Kidney (tissue), 14 donors: ENCODE data around the gene SNX13. TPM values are rescaled to one million over a fixed set of nuclear protein-coding genes. Genes with fewer than 3 reads are reported as not detected.

Experiments used
- DNase-seq, 5 donors: peaks; one replicate each; pipeline ENCODE4 v3.0.0-alpha.2; 2013 to 2020
- FAIRE-seq: peaks from 2 replicates; lab custom pipeline; 2012; peaks lifted over from hg19 to GRCh38; lab: Jason Lieb, UNC
- H3K27ac ChIP-seq, 2 donors: one replicate each; pipeline ENCODE4 v1.7.0; 2013; ENCODE audit warnings: low read depth in 2 of 2, low read length in 2 of 2, inconsistent platforms in 1 of 2
- H3K27me3 ChIP-seq: one replicate; pipeline ENCODE4 v1.7.1; 2013; ENCODE audit warnings: low read length, inconsistent platforms; ENCODE audit not compliant: control insufficient read depth, insufficient read depth
- H3K36me3 ChIP-seq, 3 donors: one replicate each; pipeline versions ENCODE4 v1.7.0 to v1.7.1; 2013; ENCODE audit warnings: low read length in 3 of 3, control low read depth in 1 of 3, inconsistent platforms in 1 of 3; ENCODE audit not compliant: insufficient read depth in 3 of 3, control insufficient read depth in 2 of 3
- H3K4me1 ChIP-seq, 3 donors: one replicate each; pipeline versions ENCODE4 v1.7.0 to v1.7.1; 2013; ENCODE audit warnings: low read length in 3 of 3, inconsistent platforms in 1 of 3, low read depth in 1 of 3; ENCODE audit not compliant: control insufficient read depth in 2 of 3, insufficient read depth in 2 of 3
- H3K4me3 ChIP-seq, 3 donors: one replicate each; pipeline versions ENCODE4 v1.7.0 to v1.8.1; 2013; ENCODE audit warnings: low read length in 3 of 3, control low read depth in 1 of 3, inconsistent platforms in 1 of 3
- H3K9ac ChIP-seq, 3 donors: one replicate each; pipeline versions ENCODE4 v1.7.0 to v1.7.1; 2013; ENCODE audit warnings: low read length in 3 of 3, control low read depth in 1 of 3, inconsistent platforms in 1 of 3
- H3K9me3 ChIP-seq, 3 donors: one replicate each; pipeline versions ENCODE4 v1.7.0 to v1.7.1; 2013; ENCODE audit warnings: low read length in 3 of 3, control low read depth in 1 of 3, inconsistent platforms in 1 of 3; ENCODE audit not compliant: control insufficient read depth in 2 of 3, insufficient read depth in 1 of 3
- CTCF ChIP-seq: IDR thresholded peaks from 3 replicates; pipeline ENCODE4 v1.5.1; 2012; ENCODE audit warnings: mild to moderate bottlenecking, moderate library complexity, borderline replicate concordance; ENCODE audit not compliant: insufficient read depth; ENCODE audit errors: extremely low read depth
- intact Hi-C: fragments of 100-400 bp; cut with DNase I; formaldehyde crosslinking; loops from one replicate; pipeline ENCODE4 v1.11.1; 2022
- polyA plus RNA-seq: library from polyadenylated mRNA; stranded (reverse); fragments of 350-450 nt; fragmentation: Illumina TruSeq; extraction: RNeasy Lipid Tissue Mini Kit (QIAGEN cat#74804); gene quantifications from one replicate; pipeline ENCODE4 v1.2.3, GENCODE V29; 2014; ENCODE audit warnings: low read depth, low replicate concordance; ENCODE audit not compliant: insufficient read depth
- total RNA-seq: library from RNA; stranded (reverse); fragmentation: NEBNext Ultra II Directional; extraction: Animal tissue kit (Norgen Biotek cat#: 25700); gene quantifications from one replicate; pipeline ENCODE4 v1.2.1, GENCODE V29; 2021
- donor health status: control.
- donor health status: control.
- donor health status: control.
- donor health status: control.
- donor health status: control.
- donor health status: DM: yes; HTN: yes; CAD: no.
- donor health status: Normal renal cell carcinoma (clear cell type).

Gene SNX13
- total and polyA plus RNA-seq, 2 donors from 2014 or later = 9.9 to 57.0 TPM

- DNase-seq (peak in 2 of 5 donors; percentile 45 to 69), FAIRE-seq (no peak)
These were observed 697 bp upstream of the SNX13 start for GRCh38 chr7:17940951-17941431.

GRCh38 chr7:17939606-17940301 lies 540 bp downstream of the SNX13 start:
- no peaks in the 10 kb centered on the region for H3K9me3 ChIP-seq
- no peaks in the 10 kb centered on the region for H3K27me3 ChIP-seq
- intact Hi-C loops = no loop called here
- peaks cover 0 to 9% (median 5%) of the 10 kb centered on the region in 3 donors for H3K4me1 ChIP-seq
- peak overlapping the region; percentile 94 to 99 (median 97) for H3K4me3 ChIP-seq
- H3K27ac ChIP-seq = peak overlapping the region; percentile 90 to 91
- H3K36me3 ChIP-seq = no peaks in the 10 kb centered on the region
- H3K9ac ChIP-seq = peak overlapping the region; percentile 83 to 96 (median 94)
- TF ChIP-seq CTCF = no peak
- FAIRE-seq (no peak), DNase-seq (peak in 3 of 5 donors; percentile 56 to 82 (median 75))

More at GRCh38 chr7:17940951-17941431, 697 bp upstream of the SNX13 start:
- H3K4me3 ChIP-seq = peak overlapping the region; percentile 74 to 94 (median 92)
- no peaks in the 10 kb centered on the region for H3K9me3 ChIP-seq
- TF ChIP-seq CTCF = no peak
- H3K9ac ChIP-seq = peak overlapping the region; percentile 38 to 83 (median 56)
- no peaks in the 10 kb centered on the region for H3K27me3 ChIP-seq
- H3K4me1 ChIP-seq = peaks cover 0 to 8% (median 5%) of the 10 kb centered on the region in 3 donors
- intact Hi-C loops = no loop called here
- H3K27ac ChIP-seq = peak overlapping the region; percentile 90 to 91
- H3K36me3 ChIP-seq = no peaks in the 10 kb centered on the region

GRCh38 chr7:17939211-17939605 lies 1.1 kb downstream of the SNX13 start:
- Histone ChIP-seq H3K4me1 (peaks cover 0 to 9% (median 5%) of the 10 kb centered on the region in 3 donors), H3K27ac (peak overlapping the region; percentile 20 to 91), H3K27me3 (no peaks in the 10 kb centered on the region), H3K36me3 (no peaks in the 10 kb centered on the region), H3K9ac (peak overlapping the region; percentile 83 to 96 (median 94)), H3K9me3 (no peaks in the 10 kb centered on the region), H3K4me3 (peak overlapping the region; percentile 94 to 99 (median 97))
- FAIRE-seq (no peak), DNase-seq (peak in 1 of 5 donors; percentile 44)
- intact Hi-C loops = no loop called here
- no peak for TF ChIP-seq CTCF
